Ishikawa (cell line): ENCODE measurements around the gene HELZ.

ENCODE experiments used
- CEBPB ChIP-seq: IDR thresholded peaks from 2 replicates; pipeline ENCODE4 v1.6.1; 2012
- CREB1 ChIP-seq: IDR thresholded peaks from 2 replicates; pipeline ENCODE4 v1.6.1; 2012; ENCODE audit warnings: low read depth
- EGR1 ChIP-seq: IDR thresholded peaks from 2 replicates; pipeline ENCODE4 v1.6.1; 2012
- EP300 ChIP-seq: IDR thresholded peaks from 2 replicates; pipeline ENCODE4 v1.6.1; 2012; ENCODE audit warnings: borderline replicate concordance
- FOXM1 ChIP-seq: IDR thresholded peaks from 2 replicates; pipeline ENCODE4 v1.6.1; 2012; ENCODE audit warnings: low read depth, borderline replicate concordance
- MAX ChIP-seq: IDR thresholded peaks from 2 replicates; pipeline ENCODE4 v1.6.1; 2012
- NFIC ChIP-seq: IDR thresholded peaks from 2 replicates; pipeline ENCODE4 v1.6.1; 2012
- RAD21 ChIP-seq: IDR thresholded peaks from 2 replicates; pipeline ENCODE4 v1.6.1; 2012; ENCODE audit warnings: low read depth
- REST ChIP-seq: IDR thresholded peaks from 2 replicates; pipeline ENCODE4 v1.6.1; 2012; ENCODE audit warnings: low read depth, mild to moderate bottlenecking
- TAF1 ChIP-seq: IDR thresholded peaks from 2 replicates; pipeline ENCODE4 v1.6.1; 2012; ENCODE audit warnings: low read depth, mild to moderate bottlenecking
- TCF12 ChIP-seq: IDR thresholded peaks from 2 replicates; pipeline ENCODE4 v1.6.1; 2012; ENCODE audit warnings: low read depth
- TEAD4 ChIP-seq: IDR thresholded peaks from 2 replicates; pipeline ENCODE4 v1.6.1; 2012
- USF1 ChIP-seq: IDR thresholded peaks from 2 replicates; pipeline ENCODE4 v1.6.1; 2012
- YY1 ChIP-seq: IDR thresholded peaks from 2 replicates; pipeline ENCODE4 v1.6.1; 2012; ENCODE audit warnings: low read depth
- ZBTB7A ChIP-seq: IDR thresholded peaks from 2 replicates; pipeline ENCODE4 v1.6.1; 2012; ENCODE audit warnings: low read depth

The HELZ gene

GRCh38 chr17:67139784-67140665 is 105.0 kb downstream of the HELZ start:
- TF ChIP-seq EGR1 (no peak), ZBTB7A (no peak), USF1 (no peak), EP300 (no peak), MAX (no peak), FOXM1 (no peak), REST (no peak), NFIC (no peak), CREB1 (no peak), RAD21 (no peak; the same call in 1 of the 2 replicates), CEBPB (no peak), YY1 (no peak), TAF1 (no peak), TEAD4 (no peak), TCF12 (no peak)

- TF ChIP-seq RAD21 (no peak), TEAD4 (no peak), FOXM1 (no peak), CREB1 (no peak), TCF12 (no peak), TAF1 (no peak)
Measured at GRCh38 chr17:67139289-67139688, 105.7 kb downstream of the HELZ start.

GRCh38 chr17:67138392-67138791 is 106.6 kb downstream of the HELZ start:
- TF ChIP-seq EGR1: no peak
- no peak for TF ChIP-seq TAF1
- TF ChIP-seq CEBPB: no peak
- TF ChIP-seq MAX: no peak
- TF ChIP-seq USF1: no peak
- no peak for TF ChIP-seq CREB1
- no peak for TF ChIP-seq RAD21
- TF ChIP-seq ZBTB7A: no peak
- no peak for TF ChIP-seq REST
- no peak for TF ChIP-seq TEAD4
- no peak for TF ChIP-seq YY1
- no peak for TF ChIP-seq EP300

- no peak for TF ChIP-seq MAX
- no peak for TF ChIP-seq CEBPB
- TF ChIP-seq ZBTB7A: no peak
- TF ChIP-seq YY1: no peak
- no peak for TF ChIP-seq REST
- no peak for TF ChIP-seq EP300
- no peak for TF ChIP-seq USF1
- TF ChIP-seq EGR1: no peak
- TF ChIP-seq NFIC: no peak
- TF ChIP-seq TEAD4: no peak
- TF ChIP-seq CREB1: no peak
- no peak for TF ChIP-seq TAF1
- no peak for TF ChIP-seq RAD21
- no peak for TF ChIP-seq TCF12
- no peak for TF ChIP-seq FOXM1
Measured at GRCh38 chr17:67137860-67138259, 107.1 kb downstream of the HELZ start.
